ENCODE data around the gene TMSB15A.
A peak's percentile ranks its signal among the peaks of the same experiment; 100 is the strongest.
"Not testable (repeated sequence)": the region's sequence is repeated elsewhere in the genome, so short reads cannot be mapped to it uniquely, and the experiment has no call there.

TMSB15A gene

DNA sequence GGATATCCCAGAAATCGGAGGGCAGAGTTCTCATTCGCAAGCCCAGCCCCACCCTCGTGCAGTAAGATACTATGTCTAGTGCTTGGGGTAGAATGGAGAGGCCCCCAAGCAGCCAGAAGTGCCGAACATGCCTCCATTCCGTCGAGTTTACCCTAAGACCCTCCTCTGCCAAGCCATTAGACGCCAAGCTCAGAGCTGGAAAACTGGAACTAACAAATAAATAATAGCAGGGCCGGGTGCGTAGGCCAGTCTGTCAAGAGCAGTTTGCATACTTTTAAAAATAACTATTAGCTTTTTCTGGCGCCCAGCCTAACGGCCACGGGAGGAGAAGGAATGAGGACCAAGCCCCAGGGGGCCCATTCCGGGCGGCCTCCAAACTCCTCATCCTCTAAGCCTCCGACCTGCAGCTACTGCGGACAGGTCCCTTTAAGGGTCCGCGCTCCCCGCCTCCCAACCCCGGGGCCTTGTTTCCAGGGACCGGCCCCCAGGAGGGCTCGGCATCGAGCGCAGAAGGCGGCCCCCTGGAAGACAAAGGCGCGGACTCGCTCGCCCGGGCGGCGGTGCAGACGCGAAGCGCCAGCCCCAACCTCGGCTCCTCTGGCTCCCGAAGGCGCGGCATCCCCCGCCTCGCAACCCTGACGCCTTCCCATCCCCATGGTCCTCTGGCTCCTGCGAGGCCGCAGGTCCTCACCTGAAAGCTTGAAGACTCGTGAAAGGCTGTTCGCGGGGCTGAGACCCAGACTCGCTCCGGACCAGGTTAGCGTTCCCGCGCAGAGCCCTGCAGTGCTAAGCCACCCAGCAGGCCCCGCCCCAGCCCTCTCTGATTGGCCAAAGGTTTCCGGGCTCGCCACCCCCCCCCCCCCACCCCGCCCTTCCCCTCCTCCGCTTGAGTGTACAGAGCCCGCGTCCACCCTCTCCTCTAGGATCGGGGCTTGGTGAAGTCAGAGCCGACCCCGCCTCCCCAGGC is at the start of gene TMSB15A:
TSS of gene TMSB15A (minus strand) at position 765 of the 967 bp plus-strand sequence.
- peak; percentile 43 to 59 for DNase-seq (ENCODE audit: low read depth in 1 of 2, low spot score in 1 of 2)
- in situ Hi-C loops (cut with HindIII; ENCODE audit: low pct_unique_long_range_greater_than_20kb, low sequenced_read_pairs) = no loop called here
- no peak for TF ChIP-seq JUND (IDR thresholded peaks at IDR 0.05; ENCODE audit: low read depth)

DNA sequence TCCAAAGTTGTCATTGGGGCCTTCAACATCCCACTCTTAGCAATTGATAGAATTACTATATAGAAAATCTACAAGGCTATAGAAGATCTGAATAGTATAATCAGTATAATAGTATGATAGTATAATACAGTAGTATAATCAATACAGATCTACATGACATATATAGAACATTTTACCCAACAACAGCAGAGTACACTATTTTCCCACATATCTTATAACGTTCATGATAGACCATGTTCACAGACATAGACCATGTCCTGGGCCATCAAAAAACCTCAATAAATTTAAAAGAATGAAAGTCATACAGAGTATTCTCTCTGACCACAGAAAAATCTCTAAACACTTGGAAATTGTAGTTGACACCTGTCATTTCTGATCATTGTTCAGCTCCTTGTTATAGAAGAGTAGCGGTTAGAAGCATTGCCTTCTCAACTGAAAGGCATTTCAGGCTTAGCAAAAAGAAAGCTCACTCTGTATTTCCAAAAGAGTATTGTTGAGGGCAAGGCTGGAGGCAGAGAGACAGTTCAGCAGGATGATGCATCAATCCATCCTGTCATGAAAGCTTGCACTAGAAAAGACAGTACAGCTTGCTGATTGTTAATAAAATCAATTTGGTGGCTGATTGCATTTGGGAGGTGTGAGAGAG is 44.0 kb upstream of the TMSB15A start:
- in situ Hi-C loops (cut with HindIII; ENCODE audit: low pct_unique_long_range_greater_than_20kb, low sequenced_read_pairs) = no loop called here
- TF ChIP-seq JUND (IDR thresholded peaks at IDR 0.05; ENCODE audit: low read depth) = no peak

DNA sequence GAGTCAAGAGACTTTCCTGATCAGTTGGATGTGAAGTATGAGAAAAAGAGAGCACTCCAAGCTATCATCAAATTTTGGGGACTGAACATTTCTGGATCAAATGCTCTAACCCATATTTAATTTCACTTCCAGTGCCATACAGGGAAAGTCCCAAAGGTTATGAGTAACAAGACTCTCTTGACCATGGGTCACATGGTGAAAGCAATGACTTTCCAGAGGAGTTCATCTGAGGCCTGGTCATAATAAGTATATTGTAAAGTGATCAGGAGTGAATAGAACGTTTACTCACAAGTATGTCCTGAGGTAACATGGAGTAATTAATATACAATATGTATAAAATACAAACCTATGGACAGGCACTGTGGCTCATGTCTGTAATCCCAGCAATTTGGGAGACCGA is 42.1 kb upstream of the TMSB15A start:
- no peak for DNase-seq (ENCODE audit: low read depth in 1 of 2, low spot score in 1 of 2)
- in situ Hi-C loops (cut with HindIII; ENCODE audit: low pct_unique_long_range_greater_than_20kb, low sequenced_read_pairs) = no loop called here
- no peak for TF ChIP-seq JUND (IDR thresholded peaks at IDR 0.05; ENCODE audit: low read depth)

More for the DNA sequence above, 44.0 kb upstream of the TMSB15A start:
- no peak for DNase-seq (ENCODE audit: low read depth in 1 of 2, low spot score in 1 of 2)

GRCh38 chrX:102548231-102548630 is 31.7 kb upstream of the TMSB15A start:
- DNase-seq (ENCODE audit: low read depth in 1 of 2, low spot score in 1 of 2) = no peak
- no peak for TF ChIP-seq JUND (IDR thresholded peaks at IDR 0.05; ENCODE audit: low read depth)
- in situ Hi-C loops (cut with HindIII; ENCODE audit: low pct_unique_long_range_greater_than_20kb, low sequenced_read_pairs) = no loop called here

GRCh38 chrX:102546828-102547493 is 30.4 kb upstream of the TMSB15A start:
- no peak for DNase-seq (ENCODE audit: low read depth in 1 of 2, low spot score in 1 of 2)
- no peak for TF ChIP-seq JUND (IDR thresholded peaks at IDR 0.05; ENCODE audit: low read depth)
- in situ Hi-C loops (cut with HindIII; ENCODE audit: low pct_unique_long_range_greater_than_20kb, low sequenced_read_pairs) = no loop called here

- in situ Hi-C loops (cut with HindIII; ENCODE audit: low pct_unique_long_range_greater_than_20kb, low sequenced_read_pairs); DNase-seq (ENCODE audit: low read depth in 1 of 2, low spot score in 1 of 2): not testable (repeated sequence)
Observed at GRCh38 chrX:102546175-102546574, 29.6 kb upstream of the TMSB15A start.

DNA sequence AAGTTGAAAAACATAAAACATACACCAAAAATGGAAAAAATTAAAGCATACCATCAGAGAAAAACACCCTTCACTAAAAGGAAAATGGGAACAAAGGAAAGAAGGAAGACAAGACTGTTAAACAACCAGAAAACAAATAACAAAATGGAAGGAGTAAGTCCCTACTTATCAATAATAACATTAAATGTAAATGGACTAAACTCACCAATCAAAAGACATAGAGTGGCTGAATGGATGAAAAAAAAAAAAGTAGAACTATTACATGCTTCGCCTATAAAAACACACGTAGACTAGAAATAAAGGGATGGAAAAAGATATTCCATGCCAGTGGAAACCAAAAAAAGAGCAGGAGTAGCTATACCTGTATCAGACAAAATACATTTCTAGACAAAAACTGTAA is 19.4 kb upstream of the TMSB15A start:
- in situ Hi-C loops (cut with HindIII; ENCODE audit: low pct_unique_long_range_greater_than_20kb, low sequenced_read_pairs) = no loop called here
- TF ChIP-seq JUND (IDR thresholded peaks at IDR 0.05; ENCODE audit: low read depth) = no peak

DNA sequence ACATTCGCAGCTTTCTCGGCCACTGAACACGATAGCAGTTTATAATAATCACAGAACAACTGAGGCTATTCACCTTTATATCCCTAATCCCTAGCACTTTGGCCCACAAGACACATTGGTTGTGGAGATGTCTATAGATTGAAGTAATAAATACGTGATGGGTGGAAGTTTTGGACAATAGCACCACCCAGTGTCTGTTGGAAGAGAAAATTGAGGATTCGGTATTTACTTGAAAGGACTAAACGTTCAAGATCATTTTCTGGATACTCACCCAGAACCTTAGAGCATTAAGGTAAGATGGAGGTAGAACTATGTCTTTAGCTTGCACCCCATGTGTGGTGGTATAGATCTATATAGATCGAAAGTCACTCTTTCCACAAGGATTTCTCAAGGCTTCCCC is 787 bp upstream of the TMSB15A start:
- in situ Hi-C loops (cut with HindIII; ENCODE audit: low pct_unique_long_range_greater_than_20kb, low sequenced_read_pairs) = no loop called here
- peak in 1 of 2 experiments; percentile 28 for DNase-seq (ENCODE audit: low read depth in 1 of 2, low spot score in 1 of 2)

More for the DNA sequence above, 19.4 kb upstream of the TMSB15A start:
- no peak for DNase-seq (ENCODE audit: low read depth in 1 of 2, low spot score in 1 of 2)

GRCh38 chrX:102514536-102514935 is 2.0 kb downstream of the TMSB15A start:
- in situ Hi-C loops (cut with HindIII; ENCODE audit: low pct_unique_long_range_greater_than_20kb, low sequenced_read_pairs) = no loop called here
- no peak for TF ChIP-seq JUND (IDR thresholded peaks at IDR 0.05; ENCODE audit: low read depth)
- no peak for DNase-seq (ENCODE audit: low read depth in 1 of 2, low spot score in 1 of 2)

More for the DNA sequence above, 787 bp upstream of the TMSB15A start:
- TF ChIP-seq JUND (IDR thresholded peaks at IDR 0.05; ENCODE audit: low read depth) = no peak

DNA sequence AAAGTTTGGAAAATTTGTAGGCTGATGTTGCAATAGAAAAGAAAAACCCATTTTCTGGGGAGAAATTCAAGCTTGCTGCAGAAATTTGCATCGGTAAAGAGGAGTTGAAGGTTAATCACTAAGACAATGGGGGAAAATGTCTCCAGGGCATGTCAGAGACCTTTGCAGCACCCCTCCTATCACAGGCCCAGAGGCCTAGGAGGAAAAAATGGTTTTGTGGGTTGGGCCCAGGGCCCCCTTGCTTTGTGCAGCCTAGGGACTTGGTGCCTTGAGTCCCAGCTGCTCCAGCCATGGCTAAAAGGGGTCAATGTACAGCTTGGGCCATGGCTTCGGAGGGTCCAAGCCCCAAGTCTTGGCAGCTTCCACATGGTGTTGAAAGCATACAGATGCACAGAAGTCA is 17.8 kb downstream of the TMSB15A start:
- in situ Hi-C loops (cut with HindIII; ENCODE audit: low pct_unique_long_range_greater_than_20kb, low sequenced_read_pairs) = no loop called here
- TF ChIP-seq JUND (IDR thresholded peaks at IDR 0.05; ENCODE audit: low read depth) = no peak
- no peak for DNase-seq (ENCODE audit: low read depth in 1 of 2, low spot score in 1 of 2)

DNA sequence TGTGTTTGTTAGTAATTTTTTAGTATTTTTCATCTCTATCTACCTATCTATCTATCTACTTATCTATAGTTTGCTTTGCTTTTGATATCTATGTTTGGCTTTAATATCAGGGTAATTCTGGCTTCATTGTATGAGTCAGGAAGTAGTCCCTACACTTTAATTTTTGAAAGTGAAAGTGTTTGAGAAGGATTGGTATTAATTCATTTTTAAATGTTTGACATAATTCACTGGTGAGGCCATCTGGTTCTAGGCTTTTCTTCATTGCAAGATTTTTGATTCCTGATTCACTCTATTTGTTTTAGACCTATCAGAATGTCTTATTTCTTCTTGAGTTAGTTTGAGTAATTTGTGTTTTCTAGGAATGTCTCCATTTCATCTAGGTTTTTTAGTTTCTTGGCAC is 24.8 kb downstream of the TMSB15A start:
- in situ Hi-C loops (cut with HindIII; ENCODE audit: low pct_unique_long_range_greater_than_20kb, low sequenced_read_pairs) = no loop called here
- DNase-seq (ENCODE audit: low read depth in 1 of 2, low spot score in 1 of 2) = no peak
- no peak for TF ChIP-seq JUND (IDR thresholded peaks at IDR 0.05; ENCODE audit: low read depth)

GRCh38 chrX:102478765-102479164 is 37.8 kb downstream of the TMSB15A start:
- DNase-seq (ENCODE audit: low read depth in 1 of 2, low spot score in 1 of 2); in situ Hi-C loops (cut with HindIII; ENCODE audit: low pct_unique_long_range_greater_than_20kb, low sequenced_read_pairs): not testable (repeated sequence)

DNA sequence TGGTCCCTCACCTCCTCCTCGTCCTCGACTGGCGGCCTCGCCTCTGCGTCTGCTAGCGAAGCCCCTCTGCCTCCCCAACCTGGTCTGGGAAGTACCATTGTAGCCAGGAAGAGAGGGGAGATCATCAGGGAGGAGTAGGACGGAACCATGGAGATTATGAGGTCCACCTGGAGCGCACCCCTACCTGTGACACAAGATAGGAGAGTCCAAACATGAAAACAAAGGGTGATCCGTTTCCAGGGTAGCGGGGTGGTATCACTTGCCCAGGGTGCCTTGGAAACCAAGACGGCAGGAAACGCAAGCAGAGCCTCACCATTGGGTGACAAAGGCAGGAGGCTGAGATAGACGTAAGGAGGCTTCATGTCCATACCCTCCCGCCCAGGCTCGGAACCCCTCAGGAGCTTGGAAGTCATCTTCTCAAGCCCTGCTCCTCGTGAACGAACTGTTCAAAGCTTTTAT is 44.7 kb downstream of the TMSB15A start, which contains the start of gene TCP11X2:
TSS of gene TCP11X2 (minus strand) at position 51 of the 459 bp plus-strand sequence.
- DNase-seq (ENCODE audit: low read depth in 1 of 2, low spot score in 1 of 2); in situ Hi-C loops (cut with HindIII; ENCODE audit: low pct_unique_long_range_greater_than_20kb, low sequenced_read_pairs): not testable (repeated sequence)

GRCh38 chrX:102470215-102470614 is 46.3 kb downstream of the TMSB15A start:
- in situ Hi-C loops (cut with HindIII; ENCODE audit: low pct_unique_long_range_greater_than_20kb, low sequenced_read_pairs); DNase-seq (ENCODE audit: low read depth in 1 of 2, low spot score in 1 of 2): not testable (repeated sequence)
